ES-I3 (cell line): ENCODE results near the gene MAGI2.

Source experiments
- H3K36me3 ChIP-seq: 2 replicates; pipeline ENCODE4 v1.6.1; 2013; ENCODE audit warnings: mild to moderate bottlenecking, low read length, control low read depth, moderate library complexity; ENCODE audit not compliant: insufficient read depth
- H3K4me1 ChIP-seq: 2 replicates; pipeline ENCODE4 v1.6.1; 2013; ENCODE audit warnings: mild to moderate bottlenecking, control low read depth, low read length; ENCODE audit not compliant: insufficient read depth
- H3K9ac ChIP-seq: 2 replicates; pipeline ENCODE4 v1.6.1; 2013; ENCODE audit warnings: low read depth, mild to moderate bottlenecking, low read length, moderate library complexity
- H3K9me3 ChIP-seq: 2 replicates; pipeline ENCODE4 v1.6.1; 2013; ENCODE audit warnings: mild to moderate bottlenecking, low read length, moderate library complexity; ENCODE audit not compliant: control insufficient read depth, insufficient read depth

MAGI2 gene

DNA sequence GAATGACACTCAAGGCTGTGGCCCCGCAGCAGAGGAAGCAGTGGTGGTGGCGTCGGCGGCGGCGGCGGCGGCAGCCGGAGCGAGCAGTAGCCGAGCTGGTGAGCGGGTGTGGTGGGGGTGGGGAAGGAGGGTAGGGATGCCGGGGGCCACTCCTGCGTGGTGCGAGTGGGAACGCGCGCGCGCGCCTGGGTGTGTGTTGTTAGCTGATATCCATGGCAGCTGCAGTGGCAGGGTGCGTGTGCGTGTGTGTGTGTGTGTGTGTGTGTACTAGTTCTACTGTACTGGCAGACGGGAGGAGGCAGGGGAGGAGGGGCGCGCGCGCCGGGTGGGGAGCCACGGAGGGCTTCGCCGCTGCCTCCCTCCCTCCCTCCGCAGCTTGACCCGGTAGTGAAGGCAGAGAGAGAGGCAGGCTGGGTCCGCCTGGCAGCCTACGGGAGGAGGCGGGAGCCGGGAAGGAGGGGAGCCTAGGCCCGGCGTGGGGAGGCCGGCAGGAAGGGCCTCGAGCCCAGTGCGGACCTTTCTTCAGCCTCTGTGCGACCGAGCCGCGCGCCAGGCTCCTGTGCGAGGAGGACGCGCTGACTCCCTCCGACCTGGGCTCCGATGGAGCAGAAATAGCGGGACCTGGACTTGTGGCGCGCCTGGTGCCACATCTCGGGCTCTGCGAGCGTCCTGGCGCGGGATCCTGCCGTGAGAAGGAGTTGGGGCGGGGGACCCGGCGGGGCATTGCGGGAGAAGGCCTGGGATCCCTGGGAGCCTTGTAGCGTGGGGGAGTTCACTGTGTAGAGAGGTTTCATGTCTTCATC lies at the start of gene MAGI2:
MAGI2 (minus strand) TSS at position 110 of the 803 bp plus-strand sequence. CDS start 347 bp downstream, outside the sequence.
- peak within 1 kb of the TSS; percentile 90; the same call in 1 of the 2 replicates for H3K9ac ChIP-seq
- H3K4me1 ChIP-seq, result no peaks in the 10 kb centered on the region; the same call in 1 of the 2 replicates
- no peaks in the 10 kb centered on the region for H3K9me3 ChIP-seq
- H3K36me3 ChIP-seq, result no peaks in the 10 kb centered on the region

DNA sequence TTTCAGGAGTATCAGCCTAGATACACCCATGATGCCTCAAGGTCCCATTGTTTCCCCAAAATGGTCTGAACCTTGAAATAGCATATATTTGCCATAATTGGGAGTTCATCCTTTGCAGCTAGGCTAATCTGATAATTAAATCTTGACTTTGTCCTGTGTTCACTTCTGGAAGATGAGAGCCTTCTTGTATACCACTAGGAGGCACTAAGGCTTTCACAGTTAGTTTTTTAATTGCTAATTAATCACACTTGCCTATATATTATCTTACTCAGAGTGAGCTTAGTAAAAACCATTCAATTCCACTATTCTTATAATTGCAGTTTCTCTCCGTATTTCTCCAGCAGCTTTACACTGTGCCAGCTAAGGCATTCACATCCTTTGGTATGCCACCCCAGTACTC lies 48.7 kb upstream of the MAGI2 start:
- Histone ChIP-seq H3K4me1 (no peaks in the 10 kb centered on the region), H3K9ac (no peak overlapping the region), H3K9me3 (no peaks in the 10 kb centered on the region), H3K36me3 (no peaks in the 10 kb centered on the region)

DNA sequence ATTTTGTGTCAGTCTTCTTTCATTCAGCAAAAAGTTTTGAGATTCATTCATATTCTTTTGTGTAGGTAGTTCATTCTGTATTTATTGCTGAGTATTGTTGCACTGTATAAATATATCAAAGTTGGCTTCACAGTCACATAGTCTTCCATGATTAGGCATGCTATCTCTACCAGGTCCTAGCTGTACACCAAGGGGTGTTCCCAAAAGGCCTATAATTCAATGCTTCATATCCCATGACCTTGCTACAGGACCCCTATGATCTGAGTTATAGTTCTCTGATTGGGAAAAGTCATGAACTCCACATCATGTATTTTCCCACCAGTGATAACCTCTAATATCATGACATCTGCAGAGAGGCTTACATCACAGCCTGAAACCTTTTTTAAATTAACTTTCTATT lies 47.3 kb upstream of the MAGI2 start:
- Histone ChIP-seq H3K9me3 (no peaks in the 10 kb centered on the region), H3K36me3 (no peaks in the 10 kb centered on the region), H3K9ac (no peak overlapping the region), H3K4me1 (no peaks in the 10 kb centered on the region)

DNA sequence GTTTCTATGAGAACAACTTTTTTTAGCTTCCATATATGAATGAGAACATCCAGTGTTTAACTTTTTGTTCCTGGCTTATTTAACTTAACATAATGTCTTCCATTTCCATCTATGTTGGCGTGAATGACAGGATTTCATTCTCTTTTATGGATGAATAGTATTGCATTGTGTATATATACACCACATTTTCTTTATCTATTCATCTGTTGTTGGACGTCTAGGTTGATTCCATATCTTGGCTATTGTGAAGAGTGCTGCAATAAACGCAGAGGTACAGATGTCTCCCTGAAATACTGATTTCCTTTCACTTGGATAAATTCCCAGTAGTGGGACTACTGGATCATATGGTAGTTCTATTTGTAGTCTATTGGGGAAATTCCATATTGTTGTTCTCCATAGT lies 44.3 kb upstream of the MAGI2 start:
- no peak overlapping the region for H3K9ac ChIP-seq
- H3K36me3 ChIP-seq, result no peaks in the 10 kb centered on the region
- no peaks in the 10 kb centered on the region for H3K9me3 ChIP-seq
- H3K4me1 ChIP-seq, result no peaks in the 10 kb centered on the region

DNA sequence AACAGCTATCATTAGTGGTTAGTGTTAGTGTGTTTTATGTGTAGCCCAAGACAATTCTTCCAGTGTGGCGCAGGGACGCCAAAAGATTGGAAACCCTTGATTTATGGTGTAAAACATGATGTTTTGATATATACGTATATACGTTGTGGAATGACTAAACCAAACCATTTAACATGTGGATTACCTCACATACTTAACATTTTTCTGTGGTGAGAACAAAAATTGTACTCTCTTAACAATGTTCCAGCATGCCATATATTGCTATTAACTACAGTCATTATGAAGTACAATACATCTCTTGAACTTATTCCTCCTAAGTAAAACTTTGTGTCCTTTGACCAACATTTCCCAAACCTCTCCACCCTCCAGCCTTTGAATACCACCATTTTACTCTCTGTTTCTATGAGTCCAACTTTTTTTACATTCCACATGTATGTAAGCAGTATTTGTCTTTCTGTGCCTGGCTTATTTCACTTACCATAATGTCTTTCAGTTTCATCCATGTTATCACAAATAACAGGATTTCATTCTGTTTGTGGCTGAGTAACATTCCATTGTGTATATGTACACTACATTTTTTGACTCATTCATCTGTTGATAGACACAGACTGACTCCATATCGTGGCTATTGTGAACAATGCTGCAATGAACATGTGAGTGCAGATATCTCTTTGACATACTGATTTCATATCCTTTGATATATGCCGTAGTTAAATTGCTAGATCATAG lies 42.2 kb upstream of the MAGI2 start:
- no peak overlapping the region for H3K9ac ChIP-seq
- no peaks in the 10 kb centered on the region for H3K4me1 ChIP-seq

DNA sequence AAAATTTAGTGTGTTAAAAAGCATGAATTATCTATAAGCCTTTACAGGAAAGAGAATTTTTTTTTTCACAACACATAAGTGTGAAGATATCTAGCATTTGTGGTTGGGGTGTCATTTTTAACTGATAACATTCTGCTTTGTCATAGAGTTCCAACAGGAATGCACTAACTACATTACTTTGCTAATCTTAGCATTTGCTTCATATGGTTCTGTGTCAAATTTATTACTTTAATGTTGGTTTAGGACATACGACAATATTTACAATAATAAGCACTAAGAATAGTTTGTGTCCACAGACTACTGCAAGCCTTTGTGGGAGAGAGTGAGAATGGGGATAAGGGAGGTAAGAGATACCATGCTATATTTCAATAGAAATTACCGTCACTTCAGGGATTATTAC lies 40.6 kb upstream of the MAGI2 start:
- no peaks in the 10 kb centered on the region for H3K36me3 ChIP-seq
- H3K9me3 ChIP-seq, result no peaks in the 10 kb centered on the region
- H3K9ac ChIP-seq, result no peak overlapping the region
- no peaks in the 10 kb centered on the region for H3K4me1 ChIP-seq

More for the DNA sequence above, 42.2 kb upstream of the MAGI2 start:
- no peaks in the 10 kb centered on the region for H3K36me3 ChIP-seq
- H3K9me3 ChIP-seq, result no peaks in the 10 kb centered on the region

DNA sequence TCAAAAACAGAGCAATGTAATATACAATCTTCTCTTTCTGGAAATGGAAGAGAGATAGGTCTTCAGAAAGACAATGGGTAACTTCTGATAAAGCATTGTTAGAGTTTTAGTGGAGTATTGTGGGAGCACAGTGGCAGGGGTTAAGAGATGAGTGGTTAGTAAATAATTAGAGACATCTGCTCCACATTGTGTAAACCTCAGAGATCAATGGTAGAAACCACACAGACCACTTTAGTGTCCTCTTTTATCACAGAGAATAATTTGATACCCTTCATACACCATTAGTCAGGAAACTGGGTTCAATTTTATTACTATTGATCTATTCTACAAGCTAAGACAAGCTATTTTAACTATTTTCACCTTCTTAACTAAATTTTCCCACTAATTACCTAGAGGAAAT lies 35.9 kb upstream of the MAGI2 start:
- Histone ChIP-seq H3K36me3 (no peaks in the 10 kb centered on the region), H3K9ac (no peak overlapping the region), H3K9me3 (no peaks in the 10 kb centered on the region), H3K4me1 (no peaks in the 10 kb centered on the region)

DNA sequence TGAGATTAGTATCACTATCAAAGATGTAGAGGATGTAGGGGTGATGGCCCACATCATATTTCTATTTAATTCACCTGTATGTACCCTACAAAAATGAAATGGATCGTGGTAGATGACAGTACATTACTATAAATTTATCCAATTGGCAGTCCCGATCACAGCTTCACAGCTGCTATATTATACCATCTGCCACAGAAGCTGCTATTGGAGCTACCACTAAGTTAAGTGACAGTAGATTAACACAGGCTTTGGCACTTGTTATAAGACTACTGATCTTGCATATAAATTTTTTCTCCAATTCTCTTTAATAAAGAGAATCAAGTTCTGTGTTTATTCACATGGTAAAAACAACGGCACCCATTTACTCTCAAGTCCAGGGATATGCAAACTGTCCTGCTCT lies 24.9 kb upstream of the MAGI2 start:
- Histone ChIP-seq H3K9me3 (no peaks in the 10 kb centered on the region), H3K4me1 (no peaks in the 10 kb centered on the region), H3K9ac (no peak overlapping the region), H3K36me3 (no peaks in the 10 kb centered on the region)

DNA sequence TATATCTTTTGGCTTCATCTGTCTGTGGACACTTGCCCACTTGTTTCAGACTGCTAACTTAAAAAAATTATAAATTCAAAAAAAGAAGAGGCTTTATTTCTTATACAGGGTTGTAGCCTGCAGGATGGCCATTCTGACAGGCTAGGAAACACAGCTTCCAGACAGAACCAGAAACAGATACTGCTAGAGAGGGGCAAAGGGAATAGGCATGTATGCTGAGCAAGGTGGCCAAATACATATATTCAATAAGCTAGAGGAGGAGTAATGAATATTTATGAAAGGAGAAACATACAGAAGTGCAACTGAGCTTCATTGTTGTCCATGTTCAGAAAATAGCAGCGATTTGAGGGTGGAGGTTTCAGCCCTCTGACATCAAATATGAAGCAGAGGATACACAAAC lies 22.0 kb upstream of the MAGI2 start:
- Histone ChIP-seq H3K36me3 (no peaks in the 10 kb centered on the region), H3K9me3 (no peaks in the 10 kb centered on the region), H3K4me1 (no peaks in the 10 kb centered on the region), H3K9ac (no peak overlapping the region)

DNA sequence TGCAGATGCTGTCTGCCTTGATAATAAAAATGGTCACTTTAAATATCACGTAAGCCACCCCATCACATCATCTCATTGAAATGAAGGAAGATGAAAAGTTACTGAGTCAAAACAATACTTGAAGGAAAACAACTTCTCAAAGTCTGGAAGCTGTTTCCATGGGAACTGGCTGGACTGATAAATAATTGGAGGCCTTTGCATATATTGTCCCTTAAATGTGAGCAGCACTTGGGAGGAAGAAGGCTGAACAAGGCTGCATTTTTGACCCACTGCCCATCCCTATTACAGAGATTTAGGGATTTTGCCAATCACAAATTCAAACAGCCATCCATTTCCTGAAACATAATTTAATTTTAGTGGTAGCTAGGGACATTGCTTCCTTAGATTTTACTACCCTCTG lies 18.2 kb upstream of the MAGI2 start:
- H3K4me1 ChIP-seq, result no peaks in the 10 kb centered on the region
- H3K36me3 ChIP-seq, result no peaks in the 10 kb centered on the region
- H3K9me3 ChIP-seq, result no peaks in the 10 kb centered on the region
- H3K9ac ChIP-seq, result no peak overlapping the region

DNA sequence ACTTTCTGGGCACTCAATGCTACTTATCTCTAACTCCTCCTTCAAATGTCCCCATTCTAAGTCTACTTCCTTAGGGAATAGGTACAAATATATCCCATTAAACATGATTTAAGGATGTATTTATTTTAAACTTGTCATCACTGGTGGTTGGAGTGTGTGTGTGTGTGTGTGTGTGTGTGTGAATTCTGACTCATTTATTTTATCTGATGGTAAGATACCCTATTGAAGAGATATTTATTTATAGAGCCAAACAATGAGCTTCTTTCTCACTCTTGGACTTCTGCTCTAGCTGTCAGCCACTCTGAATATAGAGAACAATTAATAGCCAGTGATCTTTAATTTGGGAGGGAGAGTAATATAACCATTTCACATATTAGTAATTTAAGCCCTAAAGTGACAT lies 17.8 kb upstream of the MAGI2 start:
- Histone ChIP-seq H3K9me3 (no peaks in the 10 kb centered on the region), H3K36me3 (no peaks in the 10 kb centered on the region), H3K9ac (no peak overlapping the region), H3K4me1 (no peaks in the 10 kb centered on the region)

DNA sequence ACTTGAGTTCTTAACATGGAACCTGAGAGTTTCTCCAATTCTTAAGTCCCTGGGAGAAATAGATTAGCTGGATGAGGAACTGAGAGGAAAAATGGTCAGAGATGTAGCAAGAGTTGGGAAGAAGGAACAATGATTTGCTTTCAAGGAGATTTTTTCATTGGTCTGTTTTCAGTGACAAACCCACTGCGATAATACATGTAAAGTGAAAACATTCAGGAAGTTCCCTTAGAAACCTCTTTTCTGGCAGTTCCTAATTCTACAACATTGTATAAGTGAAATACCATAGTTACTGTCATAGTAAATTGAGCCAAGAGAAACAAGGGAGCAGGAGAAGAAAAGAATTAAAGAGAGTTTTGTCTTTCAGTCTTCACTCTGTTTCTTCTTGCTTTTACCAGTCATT lies 12.1 kb upstream of the MAGI2 start:
- Histone ChIP-seq H3K4me1 (no peaks in the 10 kb centered on the region), H3K36me3 (no peaks in the 10 kb centered on the region), H3K9ac (no peak overlapping the region), H3K9me3 (no peaks in the 10 kb centered on the region)

DNA sequence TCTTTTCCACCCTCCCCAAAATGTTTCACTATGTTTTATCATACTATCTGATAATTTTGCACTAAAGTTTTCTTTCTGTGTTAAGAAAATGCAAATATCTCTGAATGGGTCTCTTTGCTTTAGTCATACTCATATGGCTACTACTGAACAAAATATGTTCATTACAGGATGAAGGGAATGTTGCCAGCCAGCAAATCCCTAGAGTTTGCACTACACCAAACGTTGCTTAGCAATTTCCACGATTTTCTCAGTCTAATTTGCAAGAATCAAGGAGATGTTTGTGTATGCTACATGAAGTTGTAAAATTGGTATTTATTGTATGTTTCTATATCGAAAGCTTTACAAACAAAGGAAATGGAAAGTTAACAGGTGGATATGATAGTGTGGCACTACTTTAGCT lies 10.6 kb upstream of the MAGI2 start:
- Histone ChIP-seq H3K4me1 (no peaks in the 10 kb centered on the region), H3K9ac (no peak overlapping the region), H3K36me3 (no peaks in the 10 kb centered on the region), H3K9me3 (no peaks in the 10 kb centered on the region)

DNA sequence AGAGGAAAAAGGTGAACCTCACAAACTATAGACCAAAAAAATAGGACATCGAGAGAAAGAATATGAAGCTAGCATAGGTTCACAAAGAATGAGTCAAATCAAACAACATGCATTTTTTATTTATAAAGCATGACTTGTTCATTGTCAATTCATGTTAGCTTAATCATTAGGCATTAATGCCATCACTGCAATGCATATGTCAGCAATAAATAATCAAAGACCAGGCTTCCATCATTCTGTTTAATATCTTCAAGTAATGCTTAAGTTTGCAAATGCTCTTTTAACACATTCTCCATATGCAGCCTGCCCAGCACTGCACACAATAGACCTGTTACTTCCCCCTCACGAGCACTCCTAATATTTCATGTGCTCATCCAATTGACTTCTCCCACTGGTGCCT lies 8.9 kb upstream of the MAGI2 start:
- Histone ChIP-seq H3K9ac (no peak overlapping the region), H3K4me1 (no peaks in the 10 kb centered on the region), H3K36me3 (no peaks in the 10 kb centered on the region), H3K9me3 (no peaks in the 10 kb centered on the region)

DNA sequence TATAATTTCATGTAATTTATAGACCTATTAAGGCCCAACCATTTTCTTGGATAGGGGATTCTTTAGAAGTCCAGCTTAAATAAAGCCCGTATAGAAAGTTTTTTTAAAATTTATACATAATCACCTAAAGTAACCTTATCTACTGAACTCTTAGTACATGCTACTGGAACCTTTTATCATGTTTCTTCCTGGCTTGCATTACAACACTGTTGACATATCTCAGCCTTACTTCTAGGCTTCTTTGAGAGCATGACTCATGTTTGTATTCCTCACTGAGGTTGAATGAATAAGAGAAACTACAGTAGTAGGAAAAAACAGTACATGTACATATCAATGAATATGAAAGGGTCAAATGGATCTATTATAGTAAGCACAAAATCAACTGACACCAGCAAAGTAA lies 8.2 kb upstream of the MAGI2 start:
- Histone ChIP-seq H3K36me3 (no peaks in the 10 kb centered on the region), H3K9me3 (no peaks in the 10 kb centered on the region), H3K4me1 (no peaks in the 10 kb centered on the region), H3K9ac (no peak overlapping the region)
